ENCODE results near the gene RNF25.
A peak's percentile ranks its signal among the peaks of the same experiment; 100 is the strongest.

Gene RNF25

DNA sequence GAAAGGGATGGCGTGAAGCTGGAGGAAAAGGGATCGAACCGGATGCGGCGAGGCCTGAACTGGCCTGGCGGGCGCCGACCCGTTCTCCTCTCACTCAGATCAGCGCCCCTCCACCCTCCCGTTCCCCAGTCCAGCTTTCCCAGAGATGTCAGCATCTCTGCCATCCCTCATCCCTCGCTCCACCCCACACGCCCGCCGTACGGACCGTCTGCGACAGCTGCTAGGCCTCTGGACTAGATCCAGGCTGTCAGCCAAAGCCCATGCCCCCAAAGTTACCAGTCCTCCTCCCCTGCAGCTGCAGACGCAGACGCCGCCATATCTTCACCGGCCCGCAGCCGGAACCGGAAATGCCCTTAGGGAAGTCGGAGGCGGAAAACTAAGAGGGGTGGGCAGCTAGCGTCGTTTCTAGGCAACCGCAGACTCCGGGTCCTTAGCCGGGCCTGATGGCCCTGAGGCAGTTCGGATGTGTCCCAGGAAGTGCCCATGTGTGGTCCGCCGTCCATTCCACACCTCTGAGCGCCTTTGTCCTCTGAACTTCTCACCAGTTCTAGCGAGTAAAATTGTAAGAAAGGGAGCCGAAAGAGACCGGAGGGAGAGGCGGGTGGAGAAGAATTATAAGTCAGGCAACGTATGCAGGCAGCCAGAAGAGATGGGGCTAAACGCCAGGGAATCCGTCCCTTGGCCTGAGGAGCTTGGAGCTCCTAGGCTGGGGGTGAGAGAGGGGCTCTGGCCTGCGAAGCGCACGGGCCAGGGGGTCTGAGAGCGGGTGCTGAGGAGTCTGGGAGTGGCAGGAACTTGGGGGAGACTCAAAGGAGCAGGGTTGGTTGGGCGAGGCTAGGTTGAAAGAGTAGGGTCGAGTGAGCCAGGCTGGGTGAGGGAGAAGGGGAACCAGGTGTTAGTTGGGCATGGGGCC lies at the start of gene RNF25, which contains the start of gene STK36:
Gene RNF25 (minus strand): TSS at position 349 of the 913 bp plus-strand sequence. CDS start 32 bp downstream, at position 317.
Gene STK36 (plus strand): TSS at position 433 of the 913 bp plus-strand sequence. CDS start 744 bp downstream, outside the sequence.
- DNase-seq (ENCODE audit: low read depth in 2 of 2): peak; percentile 69 to 70

- no peak for DNase-seq (ENCODE audit: low read depth in 2 of 2)
These were observed 49.7 kb upstream of the RNF25 start for GRCh38 chr2:218721488-218721887.

- DNase-seq (ENCODE audit: low read depth in 2 of 2): no peak
These were observed 48.5 kb upstream of the RNF25 start for GRCh38 chr2:218720048-218721041.

DNA sequence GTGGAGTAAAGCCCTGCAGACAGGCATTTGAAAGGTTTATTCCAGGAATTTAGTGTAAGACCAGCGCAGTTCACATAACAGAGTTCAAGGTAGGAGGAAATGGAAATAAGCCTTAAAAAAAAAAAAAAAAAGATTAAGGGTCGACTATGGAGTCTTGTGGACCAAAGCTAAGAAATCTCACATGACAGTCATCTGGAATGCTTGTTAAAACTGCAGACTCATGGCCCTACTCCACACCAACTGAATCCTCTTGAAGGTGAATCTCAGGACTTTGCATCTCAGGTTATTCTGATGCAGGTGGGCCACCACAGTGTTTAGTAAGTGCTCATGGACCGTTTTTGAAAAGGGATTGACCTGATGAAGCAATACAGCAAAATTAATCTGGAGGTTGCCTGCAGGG lies 47.7 kb upstream of the RNF25 start:
- DNase-seq (ENCODE audit: low read depth in 2 of 2): no peak

- DNase-seq (ENCODE audit: low read depth in 2 of 2): no peak
These were observed 46.3 kb upstream of the RNF25 start for GRCh38 chr2:218718058-218718457.

GRCh38 chr2:218717262-218717661 lies 45.5 kb upstream of the RNF25 start:
- no peak for DNase-seq (ENCODE audit: low read depth in 2 of 2)

GRCh38 chr2:218716070-218716469 lies 44.3 kb upstream of the RNF25 start:
- no peak for DNase-seq (ENCODE audit: low read depth in 2 of 2)

DNA sequence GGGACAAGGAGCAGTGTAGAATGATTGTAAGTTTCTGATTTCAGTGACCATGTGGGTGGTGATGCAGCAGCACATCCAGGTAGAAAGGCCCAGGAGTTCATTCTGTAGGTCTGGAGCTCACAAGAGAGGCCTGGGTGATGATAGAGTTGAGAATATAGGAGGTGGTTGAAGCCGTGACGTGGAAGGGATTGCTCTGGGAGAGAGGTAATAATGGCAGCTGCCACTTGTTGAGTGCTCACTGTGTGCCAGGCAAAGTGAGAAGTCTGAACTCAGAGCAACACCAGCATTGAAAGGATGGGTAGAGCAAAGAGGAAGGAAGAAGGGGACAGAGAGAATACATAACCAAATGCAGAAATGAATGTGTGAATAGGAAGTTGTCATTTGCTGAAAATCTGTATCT lies 42.1 kb upstream of the RNF25 start:
- no peak for DNase-seq (ENCODE audit: low read depth in 2 of 2)

GRCh38 chr2:218711550-218711929 lies 39.7 kb upstream of the RNF25 start:
- DNase-seq (ENCODE audit: low read depth in 2 of 2): no peak

DNA sequence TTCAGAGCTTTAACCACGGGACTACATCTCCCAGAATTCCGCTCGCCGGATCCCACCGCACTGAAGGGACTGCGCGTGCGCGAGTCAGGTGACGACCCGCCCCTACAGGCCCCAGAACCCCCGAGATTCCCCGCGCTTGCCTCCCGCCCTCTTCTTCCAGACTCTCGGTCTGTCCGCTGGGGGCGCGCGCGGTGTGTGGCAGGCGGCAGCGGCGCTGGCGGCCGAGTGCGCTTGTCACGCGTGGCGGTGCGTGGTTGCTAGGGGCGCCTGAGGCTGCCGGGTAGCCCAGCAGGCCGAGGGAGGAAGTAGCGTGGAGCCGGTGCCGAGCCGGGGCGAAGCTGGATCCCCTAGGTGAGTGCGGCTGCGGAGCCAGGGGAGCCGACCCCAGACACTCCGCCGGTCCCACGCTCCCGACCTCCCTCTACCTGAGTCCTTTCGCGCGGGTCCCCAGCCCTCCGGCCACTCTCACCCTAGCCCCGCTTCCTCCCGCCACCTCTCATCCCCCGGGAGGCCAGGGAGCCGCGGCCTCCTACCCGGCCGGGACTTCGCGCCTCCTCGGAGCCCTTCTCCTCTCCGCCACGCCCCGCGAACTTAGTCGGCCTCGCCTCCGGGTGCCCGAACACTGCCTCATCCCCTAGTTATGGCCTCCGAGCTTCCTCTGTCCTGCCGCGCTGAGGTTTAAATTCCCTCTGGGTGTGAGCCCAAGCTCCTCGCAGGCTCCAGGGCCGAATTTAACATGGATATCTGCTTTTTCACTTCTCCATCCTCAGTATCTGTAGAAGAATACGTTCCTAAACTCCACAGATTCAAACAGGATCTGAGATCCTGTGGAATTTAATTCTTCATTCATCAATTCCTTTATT lies 39.1 kb upstream of the RNF25 start, which contains the start of gene TTLL4:
Gene TTLL4 (plus strand): TSS at position 149 of the 863 bp plus-strand sequence. CDS start 26,842 bp downstream, outside the sequence.
- DNase-seq (ENCODE audit: low read depth in 2 of 2): peak; percentile 97 to 98

GRCh38 chr2:218710334-218710686 lies 38.5 kb upstream of the RNF25 start:
- DNase-seq (ENCODE audit: low read depth in 2 of 2): no peak

DNA sequence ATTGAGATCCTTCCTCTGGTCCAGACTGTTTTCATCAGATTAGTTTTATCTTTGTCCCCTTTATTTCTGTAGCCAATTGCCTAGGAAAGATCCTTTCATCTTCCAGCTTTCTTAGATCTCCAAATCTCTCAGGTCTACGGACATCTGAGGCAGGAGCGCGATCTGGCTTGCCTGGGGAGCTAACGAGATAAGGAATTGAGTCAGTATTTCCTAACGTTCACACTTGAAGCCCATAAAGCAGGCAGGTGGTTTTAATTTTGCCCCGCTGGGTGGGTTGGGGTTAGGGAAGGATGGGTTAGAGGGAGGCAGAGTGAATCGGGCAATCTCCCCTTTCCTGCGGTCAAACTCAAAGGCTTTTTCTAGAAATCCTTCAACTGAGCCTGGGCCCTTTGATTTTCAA lies 38.1 kb upstream of the RNF25 start:
- no peak for DNase-seq (ENCODE audit: low read depth in 2 of 2)

GRCh38 chr2:218708086-218708485 lies 36.3 kb upstream of the RNF25 start:
- no peak for DNase-seq (ENCODE audit: low read depth in 2 of 2)

- DNase-seq (ENCODE audit: low read depth in 2 of 2): no peak
These were observed 31.5 kb upstream of the RNF25 start for GRCh38 chr2:218703341-218703740.

- no peak for DNase-seq (ENCODE audit: low read depth in 2 of 2)
These were observed 30.0 kb upstream of the RNF25 start for GRCh38 chr2:218701806-218702205.

DNA sequence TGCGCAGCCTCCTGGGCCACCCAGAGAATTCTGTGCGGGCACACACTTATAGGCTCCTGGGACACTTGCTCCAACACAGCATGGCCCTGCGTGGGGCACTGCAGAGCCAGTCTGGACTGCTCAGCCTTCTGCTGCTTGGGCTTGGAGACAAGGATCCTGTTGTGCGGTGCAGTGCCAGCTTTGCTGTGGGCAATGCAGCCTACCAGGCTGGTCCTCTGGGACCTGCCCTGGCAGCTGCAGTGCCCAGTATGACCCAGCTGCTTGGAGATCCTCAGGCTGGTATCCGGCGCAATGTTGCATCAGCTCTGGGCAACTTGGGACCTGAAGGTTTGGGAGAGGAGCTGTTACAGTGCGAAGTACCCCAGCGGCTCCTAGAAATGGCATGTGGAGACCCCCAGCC lies 27.1 kb upstream of the RNF25 start:
- no peak for DNase-seq (ENCODE audit: low read depth in 2 of 2)

GRCh38 chr2:218694405-218695145 lies 22.8 kb upstream of the RNF25 start:
- no peak for DNase-seq (ENCODE audit: low read depth in 2 of 2)

DNA sequence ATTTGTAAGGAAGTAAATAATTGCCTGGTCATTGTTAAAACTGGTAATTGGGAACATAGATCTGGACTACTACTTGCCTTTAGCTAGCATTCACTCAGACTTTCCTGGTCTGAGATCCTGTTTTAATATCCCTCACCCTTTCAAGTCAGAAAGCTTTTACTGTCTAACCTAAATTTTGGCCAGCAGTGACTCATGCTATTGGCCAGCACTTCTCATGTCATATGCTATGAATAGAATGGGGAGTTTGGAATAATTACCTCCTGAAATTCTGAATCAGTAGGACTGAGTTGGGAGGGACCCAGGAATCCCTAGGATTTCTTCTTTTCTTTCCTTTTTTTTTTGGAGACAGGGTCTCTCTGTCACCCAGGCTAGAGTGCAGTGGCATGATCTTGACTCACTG lies 19.4 kb upstream of the RNF25 start:
- no peak for DNase-seq (ENCODE audit: low read depth in 2 of 2)

DNA sequence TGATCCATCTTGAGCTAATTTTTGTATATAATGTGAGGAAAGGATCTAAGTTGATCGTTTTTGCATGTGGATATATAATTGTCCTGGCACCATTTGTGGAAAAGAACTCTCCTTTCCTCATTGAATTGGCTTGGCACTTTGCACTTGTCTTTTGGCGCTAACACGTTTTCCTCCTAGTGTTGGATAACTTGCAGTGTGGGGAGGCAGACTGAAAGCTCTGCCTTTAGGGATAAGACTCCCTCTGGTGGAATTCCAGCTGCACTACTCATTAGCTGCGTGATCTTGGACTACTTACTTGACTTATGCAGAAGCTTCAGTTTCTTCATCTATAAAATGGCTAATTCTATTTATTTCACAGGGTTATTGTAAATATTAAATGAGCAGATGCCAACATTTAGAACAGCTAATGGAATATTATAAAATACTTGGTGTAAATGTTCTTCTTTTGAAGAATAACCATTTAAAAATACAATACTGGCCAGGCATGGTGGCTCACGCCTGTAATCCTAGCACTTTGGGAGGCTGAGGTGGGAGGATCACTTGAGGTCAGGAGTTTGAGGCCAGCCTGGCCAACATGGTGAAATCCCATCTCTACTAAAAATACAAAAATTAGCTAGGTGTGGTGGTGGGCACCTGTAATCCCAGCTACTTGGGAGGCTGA lies 15.7 kb upstream of the RNF25 start:
- DNase-seq (ENCODE audit: low read depth in 2 of 2): peak in 1 of 2 donors; percentile 5

DNA sequence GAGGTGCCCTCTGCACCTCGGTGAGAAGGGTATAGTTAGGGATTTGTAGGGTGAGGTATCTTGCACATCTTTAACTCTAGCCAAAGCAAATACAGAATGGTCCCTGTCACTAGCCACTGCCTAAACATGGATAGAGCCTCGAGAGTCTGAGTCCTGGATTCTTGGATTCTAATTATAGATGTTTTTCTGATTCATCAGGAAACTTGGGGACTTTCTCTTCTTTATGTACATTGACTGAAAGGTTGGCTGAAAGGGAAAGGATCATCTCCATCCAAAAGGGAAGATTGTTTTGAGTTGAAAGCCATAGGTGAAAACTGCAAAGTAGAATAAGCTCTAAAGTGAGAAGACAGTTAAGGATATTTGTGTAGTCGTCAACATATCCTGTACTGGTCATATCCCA lies 8.3 kb upstream of the RNF25 start:
- DNase-seq (ENCODE audit: low read depth in 2 of 2): no peak
